Activated CD8-positive, alpha-beta memory T cell treated with anti-CD3 and anti-CD28 coated beads, Interleukin-2, amount 50 U/mL, for 4 hours (primary cell): ENCODE measurements around the gene TMEM126B.
"Not testable (repeated sequence)": the region's sequence is repeated elsewhere in the genome, so short reads cannot be mapped to it uniquely, and the experiment has no call there.

Experiments used
- DNase-seq: peaks from one replicate; pipeline ENCODE4 v3.0.0-alpha.2; 2020

Gene TMEM126B

GRCh38 chr11:85627998-85628770, at the start of gene TMEM126B:
Gene TMEM126B, plus strand, starts transcription at chr11:85628593. Its CDS starts 15 bp downstream, at chr11:85628608.
- DNase-seq: peak; percentile 96

GRCh38 chr11:85582111-85582510, 46.3 kb upstream of the TMEM126B start:
- no peak for DNase-seq

- DNase-seq: no peak
Measured at GRCh38 chr11:85589373-85589772, 39.0 kb upstream of the TMEM126B start.

GRCh38 chr11:85590848-85591483, 37.4 kb upstream of the TMEM126B start:
- no peak for DNase-seq

GRCh38 chr11:85595285-85595884, 33.0 kb upstream of the TMEM126B start:
- DNase-seq: no peak

- no peak for DNase-seq
Measured at GRCh38 chr11:85596886-85597285, 31.5 kb upstream of the TMEM126B start.

- DNase-seq: no peak
Measured at GRCh38 chr11:85599083-85599482, 29.3 kb upstream of the TMEM126B start.

GRCh38 chr11:85602526-85603213, 25.7 kb upstream of the TMEM126B start:
- DNase-seq: no peak

- no peak for DNase-seq
Measured at GRCh38 chr11:85603220-85603619, 25.2 kb upstream of the TMEM126B start.

- DNase-seq: not testable (repeated sequence)
Measured at GRCh38 chr11:85606237-85606636, 22.2 kb upstream of the TMEM126B start.

GRCh38 chr11:85608621-85609020, 19.8 kb upstream of the TMEM126B start:
- not testable (repeated sequence) for DNase-seq

GRCh38 chr11:85609286-85609685, 19.1 kb upstream of the TMEM126B start:
- DNase-seq: not testable (repeated sequence)

- not testable (repeated sequence) for DNase-seq
Measured at GRCh38 chr11:85611643-85612042, 16.8 kb upstream of the TMEM126B start.

- DNase-seq: no peak
Measured at GRCh38 chr11:85619499-85619898, 8.9 kb upstream of the TMEM126B start.

GRCh38 chr11:85620256-85620655, 8.1 kb upstream of the TMEM126B start:
- no peak for DNase-seq

- no peak for DNase-seq
Measured at GRCh38 chr11:85626496-85626895, 1.9 kb upstream of the TMEM126B start.

GRCh38 chr11:85627332-85627997, 928 bp upstream of the TMEM126B start, which contains the start of gene DLG2:
Gene DLG2, minus strand, starts transcription at chr11:85627344.
- DNase-seq: no peak

GRCh38 chr11:85628771-85629341, 463 bp downstream of the TMEM126B start:
- no peak for DNase-seq

- DNase-seq: no peak
Measured at GRCh38 chr11:85634747-85635146, 6.4 kb downstream of the TMEM126B start.

GRCh38 chr11:85643191-85643614, 14.8 kb downstream of the TMEM126B start:
- DNase-seq: no peak

GRCh38 chr11:85647078-85647477, 18.7 kb downstream of the TMEM126B start:
- DNase-seq: no peak

- peak; percentile 93 for DNase-seq
Measured at GRCh38 chr11:85647604-85648299, 19.4 kb downstream of the TMEM126B start, which contains the start of gene TMEM126A. Gene TMEM126A, plus strand, starts transcription at chr11:85647967. Its CDS starts 2,289 bp downstream, at chr11:85650256.
